CD14-positive monocyte (primary cell): ENCODE results near the gene CACNB4. TPM values are rescaled to one million over a fixed set of nuclear protein-coding genes. Genes with fewer than 3 reads are reported as not detected.

Source experiments
- DNase-seq, 3 donors: peaks; one replicate each; pipeline ENCODE4 v3.0.0-alpha.2; 2011 to 2022
- H2AFZ ChIP-seq: 2 replicates; pipeline ENCODE4 v1.6.0; 2012; ENCODE audit warnings: mild to moderate bottlenecking, low read depth, low read length, inconsistent platforms; ENCODE audit not compliant: insufficient read depth, poor library complexity, severe bottlenecking
- H3K27ac ChIP-seq, 2 donors: 1 replicate in 1 of 2; 2 replicates in 1 of 2; pipeline ENCODE4 v1.5.1; 2012 to 2013; ENCODE audit warnings: low read length in 2 of 2, control low read depth in 1 of 2, inconsistent platforms in 1 of 2, low read depth in 1 of 2, mild to moderate bottlenecking in 1 of 2
- H3K27me3 ChIP-seq, 2 donors: one replicate each; pipeline versions ENCODE4 v1.6.0 to v1.6.1; 2011 to 2013; ENCODE audit warnings: low read length in 2 of 2; ENCODE audit not compliant: control insufficient read depth in 2 of 2, insufficient read depth in 2 of 2
- H3K36me3 ChIP-seq, 2 donors: replicated peaks in 1 of 2; 1 replicate in 1 of 2; 2 replicates in 1 of 2; pipeline versions ENCODE4 v1.5.1 to v1.6.1; 2012 to 2013; ENCODE audit warnings: low read length in 2 of 2, control low read depth in 1 of 2, inconsistent platforms in 1 of 2, mild to moderate bottlenecking in 1 of 2; ENCODE audit not compliant: insufficient read depth in 2 of 2, control insufficient read depth in 1 of 2
- H3K4me1 ChIP-seq, 2 donors: 1 replicate in 1 of 2; 2 replicates in 1 of 2; pipeline versions ENCODE4 v1.5.1 to v1.6.1; 2012 to 2013; ENCODE audit warnings: low read length in 2 of 2, control low read depth in 1 of 2, inconsistent platforms in 1 of 2, mild to moderate bottlenecking in 1 of 2, moderate library complexity in 1 of 2; ENCODE audit not compliant: insufficient read depth in 2 of 2, control insufficient read depth in 1 of 2
- H3K4me2 ChIP-seq: replicated peaks from 2 replicates; pipeline ENCODE3; 2012; ENCODE audit warnings: low read length, moderate library complexity, mild to moderate bottlenecking; ENCODE audit not compliant: poor library complexity, severe bottlenecking; ENCODE audit errors: extremely low read depth
- H3K4me3 ChIP-seq, 3 experiments: fragments of 200-600 bp in 1 of 3; sonication (generic) in 1 of 3; replicated peaks in 1 of 3; 1 replicate in 2 of 3; 2 replicates in 1 of 3; pipeline ENCODE4 v1.5.1; 2011 to 2013; ENCODE audit warnings: low read length in 3 of 3, mild to moderate bottlenecking in 3 of 3, control low read depth in 2 of 3, low read depth in 2 of 3, inconsistent platforms in 1 of 3, moderate library complexity in 1 of 3
- H3K79me2 ChIP-seq: 2 replicates; pipeline ENCODE4 v1.6.0; 2012; ENCODE audit warnings: mild to moderate bottlenecking, control low read depth, inconsistent platforms, low read length, moderate library complexity; ENCODE audit not compliant: insufficient read depth
- H3K9ac ChIP-seq: 2 replicates; pipeline ENCODE4 v1.6.0; 2017; ENCODE audit warnings: low read length, mild to moderate bottlenecking; ENCODE audit not compliant: insufficient read depth, poor library complexity, severe bottlenecking
- H3K9me3 ChIP-seq, 2 donors: replicated peaks in 1 of 2; 1 replicate in 1 of 2; 2 replicates in 1 of 2; pipeline versions ENCODE4 v1.5.1 to v1.6.1; 2012 to 2013; ENCODE audit warnings: low read length in 2 of 2, control low read depth in 1 of 2; ENCODE audit not compliant: control insufficient read depth in 1 of 2, insufficient read depth in 1 of 2
- H4K20me1 ChIP-seq: 2 replicates; pipeline ENCODE4 v1.6.0; 2012; ENCODE audit warnings: mild to moderate bottlenecking, low read length, control low read depth, moderate library complexity; ENCODE audit not compliant: insufficient read depth
- H3K27ac Mint-ChIP-seq, 7 donors: one replicate each; pipeline ENCODE4 v1.8.0; 2020; ENCODE audit warnings: mild to moderate bottlenecking in 7 of 7, mixed read lengths in 7 of 7, moderate library complexity in 6 of 7, inconsistent platforms in 2 of 7
- H3K27me3 Mint-ChIP-seq, 3 donors: one replicate each; pipeline ENCODE4 v1.8.0; 2021 to 2022; ENCODE audit warnings: low read depth in 3 of 3, mild to moderate bottlenecking in 3 of 3, mixed read lengths in 3 of 3, moderate library complexity in 3 of 3, inconsistent platforms in 1 of 3
- H3K36me3 Mint-ChIP-seq, 2 donors: one replicate each; pipeline ENCODE4 v1.8.0; 2020; ENCODE audit warnings: mixed read lengths in 2 of 2, inconsistent platforms in 1 of 2, mild to moderate bottlenecking in 1 of 2
- H3K4me1 Mint-ChIP-seq: one replicate; pipeline ENCODE4 v1.8.0; 2020; ENCODE audit warnings: mild to moderate bottlenecking, mixed read lengths
- H3K4me3 Mint-ChIP-seq, 2 donors: one replicate each; pipeline ENCODE4 v1.8.0; 2020; ENCODE audit warnings: mild to moderate bottlenecking in 2 of 2, mixed read lengths in 2 of 2, moderate library complexity in 1 of 2
- H3K9me3 Mint-ChIP-seq, 7 donors: one replicate each; pipeline ENCODE4 v1.8.0; 2020 to 2022; ENCODE audit warnings: mixed read lengths in 7 of 7, mild to moderate bottlenecking in 6 of 7, moderate library complexity in 6 of 7, inconsistent platforms in 2 of 7
- WGBS: methylation state at CpG from one replicate; pipeline ENCODE4 v1.1.5; 2013; ENCODE audit warnings: missing lambda C conversion rate; ENCODE audit not compliant: insufficient coverage; 5-methylcytosine and 5-hydroxymethylcytosine counted together
- intact Hi-C, 2 donors: fragments of 100-400 bp; cut with micrococcal nuclease; formaldehyde crosslinking; loops; one replicate each; pipeline versions ENCODE4 v1.15.0 to v1.15.1; 2023
- polyA plus RNA-seq, 3 donors: library from polyadenylated mRNA; depleted of rRNA in 1 of 3; unstranded in 2 of 3; stranded (reverse) in 1 of 3; fragments of 300-500 nt in 2 of 3; fragments of >200 nt in 1 of 3; fragmentation: Illumina TruSeq in 2 of 3; gene quantifications; 1 replicate in 2 of 3; 2 replicates in 1 of 3; pipeline ENCODE4 v1.2.3, GENCODE V29; 2012 to 2021
- TF ChIP-seq, protein P1 (sequence below): fragments of 200-600 bp; IDR thresholded peaks from one replicate; pipeline ENCODE4 v1.8.0; 2022; ENCODE audit warnings: antibody characterized with exemption, mild to moderate bottlenecking

Gene CACNB4
- polyA plus RNA-seq, 3 donors: 0.44 to 1.9 (median 1.1) TPM

GRCh38 chr2:151862700-151863099, 236.1 kb downstream of the CACNB4 start:
- H3K9me3 ChIP-seq: no peaks in the 10 kb centered on the region
- TF ChIP-seq, protein P1, sequence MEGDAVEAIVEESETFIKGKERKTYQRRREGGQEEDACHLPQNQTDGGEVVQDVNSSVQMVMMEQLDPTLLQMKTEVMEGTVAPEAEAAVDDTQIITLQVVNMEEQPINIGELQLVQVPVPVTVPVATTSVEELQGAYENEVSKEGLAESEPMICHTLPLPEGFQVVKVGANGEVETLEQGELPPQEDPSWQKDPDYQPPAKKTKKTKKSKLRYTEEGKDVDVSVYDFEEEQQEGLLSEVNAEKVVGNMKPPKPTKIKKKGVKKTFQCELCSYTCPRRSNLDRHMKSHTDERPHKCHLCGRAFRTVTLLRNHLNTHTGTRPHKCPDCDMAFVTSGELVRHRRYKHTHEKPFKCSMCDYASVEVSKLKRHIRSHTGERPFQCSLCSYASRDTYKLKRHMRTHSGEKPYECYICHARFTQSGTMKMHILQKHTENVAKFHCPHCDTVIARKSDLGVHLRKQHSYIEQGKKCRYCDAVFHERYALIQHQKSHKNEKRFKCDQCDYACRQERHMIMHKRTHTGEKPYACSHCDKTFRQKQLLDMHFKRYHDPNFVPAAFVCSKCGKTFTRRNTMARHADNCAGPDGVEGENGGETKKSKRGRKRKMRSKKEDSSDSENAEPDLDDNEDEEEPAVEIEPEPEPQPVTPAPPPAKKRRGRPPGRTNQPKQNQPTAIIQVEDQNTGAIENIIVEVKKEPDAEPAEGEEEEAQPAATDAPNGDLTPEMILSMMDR: no peak
- 100% methylated on average over 1 of the region's 5 CpGs for WGBS
- H3K9ac ChIP-seq: no peak overlapping the region
- no peak for DNase-seq
- peaks cover 0 to 3% (median 0%) of the 10 kb centered on the region in 7 donors for H3K9me3 Mint-ChIP-seq
- intact Hi-C loops: no loop called here
- H3K36me3 ChIP-seq: no peaks in the 10 kb centered on the region
- no peaks in the 10 kb centered on the region for H4K20me1 ChIP-seq
- no peak overlapping the region for H2AFZ ChIP-seq
- H3K4me1 ChIP-seq: no peaks in the 10 kb centered on the region
- no peak overlapping the region for H3K4me3 ChIP-seq
- H3K79me2 ChIP-seq: no peaks in the 10 kb centered on the region
- no peaks in the 10 kb centered on the region for H3K4me1 Mint-ChIP-seq
- no peaks in the 10 kb centered on the region for H3K36me3 Mint-ChIP-seq
- no peak overlapping the region for H3K4me3 Mint-ChIP-seq
- no peak overlapping the region for H3K27ac Mint-ChIP-seq
- H3K27me3 ChIP-seq: no peaks in the 10 kb centered on the region
- no peak overlapping the region for H3K4me2 ChIP-seq
- no peak overlapping the region for H3K27ac ChIP-seq
- H3K27me3 Mint-ChIP-seq: peaks cover 0 to under 1% (median 0%) of the 10 kb centered on the region in 3 donors

DNA sequence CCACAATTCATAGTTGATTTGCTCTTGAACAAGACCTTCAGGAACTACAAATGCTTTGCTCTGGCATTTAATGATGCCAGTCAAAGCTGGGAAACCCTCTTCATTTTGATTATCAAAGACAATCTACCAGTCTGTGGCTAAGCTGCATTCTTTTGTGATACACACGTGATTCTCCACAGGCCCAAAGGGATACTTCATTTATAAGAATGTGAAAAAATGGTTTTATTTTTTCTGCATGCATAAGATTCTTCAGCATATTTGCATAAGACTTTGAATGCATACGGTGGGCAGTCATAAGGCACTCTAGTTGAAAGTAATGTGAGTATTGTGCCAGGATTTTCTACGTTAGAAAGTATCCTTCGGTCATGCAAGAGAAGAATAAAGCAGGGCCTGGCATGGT, 237.7 kb downstream of the CACNB4 start:
- H3K4me3 Mint-ChIP-seq: no peak overlapping the region
- WGBS: 100% methylated on average over 3 of the region's 4 CpGs
- H3K27me3 Mint-ChIP-seq: no peaks in the 10 kb centered on the region

More for the DNA sequence above, 237.7 kb downstream of the CACNB4 start:
- TF ChIP-seq, protein P1: no peak
- intact Hi-C loops: no loop called here
- Histone ChIP-seq H3K27me3 (no peaks in the 10 kb centered on the region), H3K9ac (no peak overlapping the region), H2AFZ (no peak overlapping the region), H3K79me2 (no peaks in the 10 kb centered on the region), H3K4me1 (no peaks in the 10 kb centered on the region), H3K27ac (no peak overlapping the region), H3K36me3 (no peaks in the 10 kb centered on the region), H3K9me3 (no peaks in the 10 kb centered on the region), H3K4me3 (no peak overlapping the region), H3K4me2 (no peak overlapping the region), H4K20me1 (no peaks in the 10 kb centered on the region)
- Mint-ChIP-seq H3K27ac (no peak overlapping the region), H3K36me3 (no peaks in the 10 kb centered on the region), H3K9me3 (peaks cover 0 to 3% (median 0%) of the 10 kb centered on the region in 7 donors), H3K4me1 (no peaks in the 10 kb centered on the region)
- DNase-seq: no peak
